IMR-90 (cell line): ENCODE measurements around the gene TTBK2. TPM values are rescaled to one million over a fixed set of nuclear protein-coding genes. Genes with fewer than 3 reads are reported as not detected.

ENCODE experiments used
- ATAC-seq: fragments of 200-7000 bp; cut with Tn5 transposase; 2 replicates; pipeline ENCODE4 v1.9.1; 2020; ENCODE audit warnings: low read depth, mild to moderate bottlenecking, moderate library complexity
- BruUV-seq: library from RNA; stranded (reverse); fragments of 400-500 nt; replicated peaks from 2 replicates; lab custom pipeline; 2021; lab: Mats Ljungman, UMichigan
- CTCF ChIA-PET: fragments of 300-600 bp; formaldehyde crosslinking; extraction: SDS; loops from one replicate; lab custom pipeline; 2021; ENCODE audit warnings: antibody characterized with exemption; lab: Yijun Ruan, JAX
- POLR2A ChIA-PET: fragments of 300-600 bp; sonication (Branson Sonifier 250); formaldehyde crosslinking; loops from one replicate; lab custom pipeline; 2022; ENCODE audit warnings: antibody characterized with exemption; ENCODE audit not compliant: unreplicated experiment; lab: Charles Lee
- DNase-seq: peaks from one replicate; pipeline ENCODE4 v3.0.0; 2013
- H2AFZ ChIP-seq: replicated peaks from 2 replicates; pipeline ENCODE3; 2013; ENCODE audit warnings: low read length, mild to moderate bottlenecking; ENCODE audit not compliant: poor library complexity
- H2AK5ac ChIP-seq: 2 replicates; pipeline ENCODE4 v1.6.1; 2013; ENCODE audit warnings: low read depth, low read length, inconsistent platforms
- H2AK9ac ChIP-seq: replicated peaks from 2 replicates; pipeline ENCODE3; 2013; ENCODE audit warnings: mild to moderate bottlenecking, low read depth, low read length, moderate library complexity; ENCODE audit not compliant: poor library complexity
- H2BK120ac ChIP-seq: 2 replicates; pipeline ENCODE4 v1.6.1; 2013; ENCODE audit warnings: low read depth, low read length, inconsistent platforms
- H2BK15ac ChIP-seq: 3 replicates; pipeline ENCODE4 v1.6.1; 2013; ENCODE audit warnings: low read depth, low read length, inconsistent platforms
- H2BK20ac ChIP-seq: 2 replicates; pipeline ENCODE4 v1.6.1; 2013; ENCODE audit warnings: low read depth, mild to moderate bottlenecking, inconsistent platforms, low read length, moderate library complexity
- H2BK5ac ChIP-seq: 2 replicates; pipeline ENCODE4 v1.6.1; 2013; ENCODE audit warnings: mild to moderate bottlenecking, low read depth, low read length, inconsistent platforms; ENCODE audit not compliant: poor library complexity, severe bottlenecking
- H3K14ac ChIP-seq: replicated peaks from 2 replicates; pipeline ENCODE4 v1.6.1; 2013; ENCODE audit warnings: low read depth, low read length, inconsistent platforms
- H3K18ac ChIP-seq: 2 replicates; pipeline ENCODE4 v1.6.1; 2013; ENCODE audit warnings: low read depth, low read length, control low read depth
- H3K23ac ChIP-seq: 2 replicates; pipeline ENCODE4 v1.6.1; 2013; ENCODE audit warnings: low read depth, low read length, inconsistent platforms
- H3K27ac ChIP-seq: 2 replicates; pipeline ENCODE4 v1.5.1; 2013; ENCODE audit warnings: mild to moderate bottlenecking, control low read depth, low read length; ENCODE audit not compliant: insufficient read depth
- H3K27me3 ChIP-seq: 2 replicates; pipeline ENCODE4 v1.6.1; 2013; ENCODE audit warnings: low read length; ENCODE audit not compliant: control insufficient read depth, insufficient read depth
- H3K36me3 ChIP-seq: 2 replicates; pipeline ENCODE4 v1.6.1; 2013; ENCODE audit warnings: low read length, mixed read lengths; ENCODE audit not compliant: control insufficient read depth, insufficient read depth
- H3K4ac ChIP-seq: 2 replicates; pipeline ENCODE4 v1.6.1; 2013; ENCODE audit warnings: low read depth, low read length, inconsistent platforms
- H3K4me1 ChIP-seq: 2 replicates; pipeline ENCODE4 v1.6.1; 2013; ENCODE audit warnings: low read length, mixed read lengths; ENCODE audit not compliant: control insufficient read depth, insufficient read depth
- H3K4me2 ChIP-seq: 2 replicates; pipeline ENCODE4 v1.6.1; 2013; ENCODE audit warnings: low read depth, mild to moderate bottlenecking, control low read depth, low read length, moderate library complexity
- H3K4me3 ChIP-seq: 2 replicates; pipeline ENCODE4 v1.5.1; 2013; ENCODE audit warnings: low read depth, mild to moderate bottlenecking, control low read depth, low read length, moderate library complexity; ENCODE audit not compliant: insufficient read depth
- H3K56ac ChIP-seq: 2 replicates; pipeline ENCODE4 v1.6.1; 2013; ENCODE audit warnings: low read length, inconsistent platforms; ENCODE audit not compliant: insufficient read depth; ENCODE audit errors: extremely low read depth
- H3K79me1 ChIP-seq, 2 experiments: 2 replicates each; pipeline ENCODE4 v1.6.1; 2013; ENCODE audit warnings: low read length in 2 of 2, inconsistent platforms in 1 of 2, low read depth in 1 of 2
- H3K9ac ChIP-seq: 2 replicates; pipeline ENCODE4 v1.6.1; 2013; ENCODE audit warnings: low read depth, low read length, control low read depth
- H3K9me1 ChIP-seq: 2 replicates; pipeline ENCODE4 v1.6.1; 2013; ENCODE audit warnings: low read length, inconsistent platforms; ENCODE audit not compliant: insufficient read depth
- H3K9me3 ChIP-seq: 2 replicates; pipeline ENCODE4 v1.6.1; 2013; ENCODE audit warnings: low read length; ENCODE audit not compliant: control insufficient read depth, insufficient read depth
- H4K20me1 ChIP-seq: 2 replicates; pipeline ENCODE4 v1.6.1; 2013; ENCODE audit warnings: low read length, inconsistent platforms; ENCODE audit not compliant: insufficient read depth
- H4K5ac ChIP-seq: 2 replicates; pipeline ENCODE4 v1.6.1; 2013; ENCODE audit warnings: mild to moderate bottlenecking, low read depth, low read length, control low read depth
- H4K8ac ChIP-seq, 2 experiments: 2 replicates each; pipeline ENCODE4 v1.6.1; 2013; ENCODE audit warnings: low read depth in 2 of 2, low read length in 2 of 2, control low read depth in 1 of 2, inconsistent platforms in 1 of 2
- H4K91ac ChIP-seq: 2 replicates; pipeline ENCODE4 v1.6.1; 2013; ENCODE audit warnings: low read depth, low read length, inconsistent platforms; ENCODE audit not compliant: insufficient read depth
- CEBPB ChIP-seq: IDR thresholded peaks from 2 replicates; pipeline ENCODE4 v1.6.1; 2012; ENCODE audit warnings: low read depth, low read length, improper control_type of control experiment
- MAFK ChIP-seq: IDR thresholded peaks from 2 replicates; pipeline ENCODE4 v1.6.1; 2012; ENCODE audit warnings: low read depth, low read length, improper control_type of control experiment
- RAD21 ChIP-seq: IDR thresholded peaks from 2 replicates; pipeline ENCODE4 v1.6.1; 2012; ENCODE audit warnings: low read length, improper control_type of control experiment
- RCOR1 ChIP-seq: IDR thresholded peaks from 2 replicates; pipeline ENCODE4 v1.6.1; 2012; ENCODE audit warnings: mild to moderate bottlenecking, low read length, improper control_type of control experiment; ENCODE audit not compliant: insufficient replicate concordance
- SMC3 ChIP-seq: fragments of 150-350 bp; IDR thresholded peaks from 2 replicates; pipeline ENCODE4 v1.6.1; 2016; ENCODE audit warnings: low read depth, mild to moderate bottlenecking, antibody characterized with exemption, low read length, moderate library complexity
- WGBS, 2 experiments: methylation state at CpG; one replicate each; pipeline versions ENCODE4 v1.1.5 to v1.1.7; 2013; ENCODE audit warnings: missing lambda C conversion rate in 2 of 2; ENCODE audit not compliant: insufficient read length in 1 of 2; ENCODE audit errors: extremely low coverage in 2 of 2; 5-methylcytosine and 5-hydroxymethylcytosine counted together
- dilution Hi-C: fragments of 300-500 bp; cut with HindIII; formaldehyde crosslinking; loops from one replicate; pipeline ENCODE4 v1.14.3; 2018; ENCODE audit warnings: low sequenced_read_pairs; ENCODE audit not compliant: unreplicated experiment
- in situ Hi-C: fragments of 300-500 bp; cut with MboI; formaldehyde crosslinking; loops from 3 replicates; pipeline ENCODE4 v1.14.3; 2019; ENCODE audit warnings: low sequenced_read_pairs, inconsistent platforms, mixed read lengths
- intact Hi-C: fragments of 100-400 bp; cut with micrococcal nuclease; formaldehyde crosslinking; loops from 2 replicates; pipeline ENCODE4 v1.10.0; 2022
- polyA plus RNA-seq, 3 experiments: library from polyadenylated mRNA; depleted of rRNA; stranded (reverse); fragments of >200 nt; gene quantifications; 2 replicates each; pipeline ENCODE4 v1.2.3, GENCODE V29; 2012; ENCODE audit warnings: low replicate concordance in 1 of 3
- total RNA-seq: library from RNA; depleted of rRNA; stranded (reverse); fragments of >200 nt; gene quantifications from 2 replicates; pipeline ENCODE4 v1.2.3, GENCODE V29; 2012
- TF ChIP-seq, protein P1 (sequence below): fragments of 150-350 bp; IDR thresholded peaks from 2 replicates; pipeline ENCODE4 v1.6.1; 2016; ENCODE audit warnings: low read depth, mild to moderate bottlenecking, low read length, moderate library complexity, borderline replicate concordance
- TF ChIP-seq, protein P2 (sequence below): conservative IDR thresholded peaks from 2 replicates; pipeline ENCODE4 v1.5.1; 2012; ENCODE audit warnings: mild to moderate bottlenecking, low read depth, low read length, improper control_type of control experiment

TTBK2 gene
- total and polyA plus RNA-seq, 2 of the 4 experiments (the other 2 are of a cell fraction): 2.4 to 3.2 TPM

DNA sequence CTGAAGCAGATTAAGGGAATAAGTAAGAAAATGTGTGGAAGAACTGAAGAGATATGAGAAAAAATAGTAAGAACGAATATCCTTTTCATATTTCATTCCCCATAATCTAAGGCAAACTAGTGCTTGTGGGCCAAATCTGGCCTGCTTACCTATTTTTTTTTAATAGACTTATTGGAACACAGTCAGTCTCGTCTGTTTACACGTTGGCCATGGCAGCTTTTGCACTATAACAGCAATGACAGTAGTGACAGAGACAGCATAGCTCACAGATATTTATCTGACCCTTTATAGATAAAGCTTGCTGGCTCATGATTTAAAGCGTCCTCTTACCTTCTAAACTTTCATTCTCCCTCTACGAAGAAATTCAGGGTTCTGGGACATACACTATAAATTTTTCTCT is 133.6 kb downstream of the TTBK2 start:
- Histone ChIP-seq H4K91ac (no peak overlapping the region), H2BK120ac (no peak overlapping the region), H3K56ac (no peak overlapping the region), H2AFZ (no peak overlapping the region), H3K4ac (no peak overlapping the region), H3K4me3 (no peak overlapping the region), H3K9ac (no peak overlapping the region), H2BK20ac (no peak overlapping the region), H4K8ac (no peak overlapping the region), H3K9me1 (no peaks in the 10 kb centered on the region), H3K4me2 (no peak overlapping the region), H3K79me1 (no peaks in the 10 kb centered on the region), H3K27ac (no peak overlapping the region), H3K4me1 (no peaks in the 10 kb centered on the region), H3K23ac (no peak overlapping the region), H3K18ac (no peak overlapping the region), H3K14ac (no peak overlapping the region), H2BK15ac (no peak overlapping the region), H4K20me1 (no peaks in the 10 kb centered on the region), H3K36me3 (peaks cover 3% of the 10 kb centered on the region; the same call in 1 of the 2 replicates), H2AK9ac (no peak overlapping the region), H4K5ac (no peak overlapping the region), H3K27me3 (no peaks in the 10 kb centered on the region), H2AK5ac (no peak overlapping the region), H2BK5ac (no peak overlapping the region), H3K9me3 (no peaks in the 10 kb centered on the region)
- TF ChIP-seq, protein P1, sequence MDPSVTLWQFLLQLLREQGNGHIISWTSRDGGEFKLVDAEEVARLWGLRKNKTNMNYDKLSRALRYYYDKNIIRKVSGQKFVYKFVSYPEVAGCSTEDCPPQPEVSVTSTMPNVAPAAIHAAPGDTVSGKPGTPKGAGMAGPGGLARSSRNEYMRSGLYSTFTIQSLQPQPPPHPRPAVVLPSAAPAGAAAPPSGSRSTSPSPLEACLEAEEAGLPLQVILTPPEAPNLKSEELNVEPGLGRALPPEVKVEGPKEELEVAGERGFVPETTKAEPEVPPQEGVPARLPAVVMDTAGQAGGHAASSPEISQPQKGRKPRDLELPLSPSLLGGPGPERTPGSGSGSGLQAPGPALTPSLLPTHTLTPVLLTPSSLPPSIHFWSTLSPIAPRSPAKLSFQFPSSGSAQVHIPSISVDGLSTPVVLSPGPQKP: no peak
- TF ChIP-seq CEBPB (no peak), RCOR1 (no peak), SMC3 (no peak), MAFK (no peak), RAD21 (no peak)
- TF ChIP-seq, protein P2, sequence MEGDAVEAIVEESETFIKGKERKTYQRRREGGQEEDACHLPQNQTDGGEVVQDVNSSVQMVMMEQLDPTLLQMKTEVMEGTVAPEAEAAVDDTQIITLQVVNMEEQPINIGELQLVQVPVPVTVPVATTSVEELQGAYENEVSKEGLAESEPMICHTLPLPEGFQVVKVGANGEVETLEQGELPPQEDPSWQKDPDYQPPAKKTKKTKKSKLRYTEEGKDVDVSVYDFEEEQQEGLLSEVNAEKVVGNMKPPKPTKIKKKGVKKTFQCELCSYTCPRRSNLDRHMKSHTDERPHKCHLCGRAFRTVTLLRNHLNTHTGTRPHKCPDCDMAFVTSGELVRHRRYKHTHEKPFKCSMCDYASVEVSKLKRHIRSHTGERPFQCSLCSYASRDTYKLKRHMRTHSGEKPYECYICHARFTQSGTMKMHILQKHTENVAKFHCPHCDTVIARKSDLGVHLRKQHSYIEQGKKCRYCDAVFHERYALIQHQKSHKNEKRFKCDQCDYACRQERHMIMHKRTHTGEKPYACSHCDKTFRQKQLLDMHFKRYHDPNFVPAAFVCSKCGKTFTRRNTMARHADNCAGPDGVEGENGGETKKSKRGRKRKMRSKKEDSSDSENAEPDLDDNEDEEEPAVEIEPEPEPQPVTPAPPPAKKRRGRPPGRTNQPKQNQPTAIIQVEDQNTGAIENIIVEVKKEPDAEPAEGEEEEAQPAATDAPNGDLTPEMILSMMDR: no peak
- dilution Hi-C loops: no loop called here
- no TSS peak for BruUV-seq
- in situ Hi-C loops: no loop called here
- WGBS, 2 experiments: 100% methylated on average over 2 of the region's 5 CpGs; no CpG with 5 or more reads in 1 of the 2 experiments
- ChIA-PET POLR2A (no interaction called here), CTCF (no interaction called here)
- DNase-seq: no peak
- intact Hi-C loops: no loop called here
- ATAC-seq: no peak
